Colonic mucosa (tissue), 4 donors: ENCODE results near the gene HSFX3. TPM values are rescaled to one million over a fixed set of nuclear protein-coding genes. Genes with fewer than 3 reads are reported as not detected.
"Not testable (repeated sequence)": the region's sequence is repeated elsewhere in the genome, so short reads cannot be mapped to it uniquely, and the experiment has no call there.

Source experiments
- DNase-seq: peaks from one replicate; pipeline ENCODE4 v3.0.0-alpha.2; 2020
- H3K27ac ChIP-seq: fragments of 200-600 bp; one replicate; pipeline ENCODE4 v1.8.0; 2021
- H3K27me3 ChIP-seq: fragments of 200-600 bp; one replicate; pipeline ENCODE4 v1.8.0; 2021
- H3K36me3 ChIP-seq: fragments of 200-600 bp; one replicate; pipeline ENCODE4 v1.8.0; 2021
- H3K4me1 ChIP-seq: fragments of 200-600 bp; one replicate; pipeline ENCODE4 v1.8.0; 2021; ENCODE audit warnings: mild to moderate bottlenecking
- H3K4me3 ChIP-seq: fragments of 200-600 bp; one replicate; pipeline ENCODE4 v1.8.0; 2021
- H3K9ac ChIP-seq, 2 donors: one replicate each; pipeline ENCODE4 v1.7.0; 2013; ENCODE audit warnings: control low read depth in 2 of 2, low read depth in 2 of 2, low read length in 2 of 2
- H3K9me3 ChIP-seq: fragments of 200-600 bp; one replicate; pipeline ENCODE4 v1.8.0; 2021
- CTCF ChIP-seq: fragments of 200-600 bp; IDR thresholded peaks from one replicate; pipeline ENCODE4 v1.8.0; 2022; ENCODE audit warnings: antibody characterized with exemption, mild to moderate bottlenecking
- intact Hi-C: fragments of 100-400 bp; cut with DNase I; formaldehyde crosslinking; loops from one replicate; pipeline ENCODE4 v1.14.1; 2022
- total RNA-seq, 2 donors: library from RNA; stranded (reverse); fragmentation: NEBNext Ultra II Directional in 1 of 2; extraction: Animal tissue kit (Norgen Biotek cat#: 25700) in 1 of 2; gene quantifications; one replicate each; pipeline ENCODE4 v1.2.1, GENCODE V29; 2021
- donor health status: healthy.
- donor health status: DM: no; HTN: no; CAD: no.
- donor health status: DM: no; HTN: no; CAD: no.

Gene HSFX3
- total RNA-seq, 2 donors from 2014 or later: not detected

GRCh38 chrX:149563359-149563758 lies 13.6 kb upstream of the HSFX3 start:
- Histone ChIP-seq H3K27me3 (no peaks in the 10 kb centered on the region), H3K4me3 (no peak overlapping the region), H3K9ac (no peak overlapping the region), H3K27ac (no peak overlapping the region), H3K4me1 (no peaks in the 10 kb centered on the region), H3K9me3 (no peaks in the 10 kb centered on the region), H3K36me3 (no peaks in the 10 kb centered on the region)
- DNase-seq: no peak
- intact Hi-C loops: no loop called here
- no peak for TF ChIP-seq CTCF

DNA sequence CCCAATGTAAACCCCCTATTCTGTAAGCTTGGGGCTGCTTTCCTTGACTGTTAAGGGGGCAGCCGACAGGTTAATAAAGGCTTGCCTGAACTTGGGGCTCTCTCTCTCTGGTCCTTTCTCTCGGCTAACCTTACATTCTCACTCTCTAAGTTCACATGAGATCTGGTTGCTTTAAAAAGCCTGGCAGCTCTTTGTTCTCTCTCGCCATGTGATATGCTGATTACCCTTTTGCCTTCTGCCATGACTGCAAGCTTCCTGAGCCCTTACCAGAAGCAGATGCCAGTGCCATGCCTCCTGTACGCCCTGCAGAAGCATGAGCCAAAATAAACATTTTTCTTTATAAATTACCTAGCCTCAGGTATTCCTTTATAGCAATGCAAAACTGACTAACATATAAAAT lies 5.5 kb upstream of the HSFX3 start:
- DNase-seq, H3K36me3 ChIP-seq, H3K9ac ChIP-seq, H3K4me3 ChIP-seq, H3K27ac ChIP-seq, intact Hi-C loops, H3K9me3 ChIP-seq, H3K27me3 ChIP-seq, H3K4me1 ChIP-seq: not testable (repeated sequence)

- H3K27ac ChIP-seq, DNase-seq, H3K4me3 ChIP-seq, H3K9ac ChIP-seq, H3K36me3 ChIP-seq, intact Hi-C loops, H3K4me1 ChIP-seq, H3K9me3 ChIP-seq, H3K27me3 ChIP-seq: not testable (repeated sequence)
Observed at GRCh38 chrX:149551939-149552248, 2.2 kb upstream of the HSFX3 start.

DNA sequence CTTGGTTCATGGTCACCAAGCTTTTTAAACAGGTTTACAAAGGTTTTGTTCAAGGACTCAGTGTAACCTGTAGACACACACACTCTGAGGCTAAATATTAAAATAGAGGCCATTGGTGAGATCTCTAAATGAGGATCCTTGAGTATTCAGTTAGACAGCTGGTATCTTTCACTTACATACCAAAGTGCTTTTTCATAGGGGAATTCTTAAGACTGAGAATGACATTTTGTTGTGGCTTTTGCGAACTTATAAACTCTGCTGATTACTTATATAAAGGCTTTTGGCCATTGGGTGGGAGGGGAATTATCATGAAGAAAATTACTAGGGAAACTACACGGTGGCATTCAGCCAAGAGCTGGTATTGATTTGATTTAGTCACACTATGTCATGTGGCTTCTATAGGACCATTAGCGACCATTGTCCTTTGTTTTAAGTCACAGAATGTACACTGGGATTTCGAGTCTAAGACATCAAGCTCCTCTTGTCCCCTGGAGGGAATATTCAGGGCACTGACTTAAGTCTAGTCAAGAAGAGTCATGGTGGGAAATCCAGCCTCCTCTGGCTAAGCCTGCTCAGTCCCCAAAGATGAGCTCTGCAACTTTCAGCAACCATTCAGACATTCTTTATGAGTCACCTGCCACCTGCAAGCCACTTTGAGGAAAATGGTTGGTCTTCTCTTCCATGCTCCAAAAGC lies 1.7 kb upstream of the HSFX3 start:
- H3K4me1 ChIP-seq, H3K27me3 ChIP-seq, H3K4me3 ChIP-seq, intact Hi-C loops, DNase-seq, H3K27ac ChIP-seq, H3K36me3 ChIP-seq, H3K9ac ChIP-seq, H3K9me3 ChIP-seq: not testable (repeated sequence)

- H3K36me3 ChIP-seq: not testable (repeated sequence)
Observed at GRCh38 chrX:149550454-149550853, 730 bp upstream of the HSFX3 start.

DNA sequence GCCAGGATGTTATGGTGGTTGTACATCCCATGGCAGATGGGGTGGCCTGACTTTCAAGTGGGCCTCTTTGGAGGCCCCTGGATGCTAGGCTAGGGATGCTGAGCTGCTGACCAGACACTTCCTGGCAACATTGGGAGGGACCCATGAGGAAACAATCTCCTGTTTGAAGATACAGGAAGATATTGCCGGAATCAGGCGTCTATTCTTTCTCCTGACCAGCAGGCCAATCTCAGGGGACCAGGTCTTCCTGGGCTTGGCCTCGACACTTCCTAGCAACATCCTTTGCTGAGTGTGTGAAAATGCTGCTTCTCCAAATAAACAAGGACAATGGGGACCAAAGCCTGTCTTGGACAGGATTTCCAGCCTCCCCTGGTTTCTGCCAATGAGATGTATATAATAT lies 1.9 kb downstream of the HSFX3 start:
- H3K27ac ChIP-seq, intact Hi-C loops, H3K9ac ChIP-seq, DNase-seq, H3K36me3 ChIP-seq, H3K4me3 ChIP-seq, H3K4me1 ChIP-seq, H3K9me3 ChIP-seq, H3K27me3 ChIP-seq: not testable (repeated sequence)

More at GRCh38 chrX:149550454-149550853, 730 bp upstream of the HSFX3 start:
- H3K27ac ChIP-seq, intact Hi-C loops, H3K27me3 ChIP-seq, DNase-seq, H3K4me1 ChIP-seq, H3K9ac ChIP-seq, H3K4me3 ChIP-seq, H3K9me3 ChIP-seq: not testable (repeated sequence)

DNA sequence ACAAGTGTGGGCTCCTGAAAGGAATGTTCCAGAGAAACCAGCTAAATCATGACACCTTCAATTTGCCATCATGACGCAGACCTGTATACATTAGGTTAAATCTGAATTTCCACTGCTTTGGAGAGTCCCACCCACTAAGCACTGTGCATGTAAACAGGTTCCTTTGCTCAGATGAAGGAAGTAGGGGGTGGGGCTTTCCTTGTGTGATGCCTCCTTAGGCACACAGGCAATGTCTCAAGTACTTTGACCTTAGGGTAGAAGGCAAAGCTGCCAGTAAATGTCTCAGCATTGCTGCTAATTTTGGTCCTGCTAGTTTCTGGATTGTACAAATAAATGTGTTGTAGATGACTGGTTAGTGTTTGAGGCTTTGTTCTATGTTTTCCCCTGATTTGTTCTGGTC lies 2.8 kb downstream of the HSFX3 start:
- H3K27me3 ChIP-seq, H3K4me3 ChIP-seq, H3K9me3 ChIP-seq, H3K4me1 ChIP-seq, intact Hi-C loops, H3K36me3 ChIP-seq, DNase-seq, H3K27ac ChIP-seq, H3K9ac ChIP-seq: not testable (repeated sequence)

- H3K9ac ChIP-seq, H3K4me1 ChIP-seq, intact Hi-C loops, H3K4me3 ChIP-seq, H3K36me3 ChIP-seq, H3K27me3 ChIP-seq, H3K27ac ChIP-seq, H3K9me3 ChIP-seq, DNase-seq: not testable (repeated sequence)
Observed at GRCh38 chrX:149545545-149546543, 3.9 kb downstream of the HSFX3 start.

DNA sequence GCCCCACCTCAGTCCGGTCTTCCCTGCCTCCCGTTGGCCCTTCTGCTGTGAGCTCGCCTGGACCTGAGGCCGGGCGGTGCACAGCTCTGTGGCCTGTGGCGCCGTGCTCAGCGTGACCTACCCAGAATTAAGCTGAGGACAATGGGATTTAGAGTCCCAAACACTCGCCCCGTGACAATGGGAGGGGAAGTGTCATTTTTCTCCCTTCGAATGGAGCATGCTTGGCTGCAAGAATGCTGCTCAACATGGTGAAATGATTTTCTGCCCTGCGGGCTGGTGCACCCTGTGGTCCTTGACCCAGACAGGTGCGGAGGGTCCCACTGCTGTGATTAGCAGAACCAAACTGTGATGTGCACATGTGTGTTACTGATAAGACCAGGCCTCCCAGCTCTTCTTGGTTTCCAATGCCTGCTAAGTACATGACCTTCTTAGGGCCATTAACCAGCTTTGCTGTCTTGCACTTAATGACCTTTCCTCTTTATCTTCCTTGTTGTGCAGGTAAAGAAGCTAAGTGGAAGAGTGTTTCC lies 8.1 kb downstream of the HSFX3 start:
- no peak for TF ChIP-seq CTCF
- Histone ChIP-seq H3K27me3 (no peaks in the 10 kb centered on the region), H3K4me3 (peak overlapping the region; percentile 61), H3K36me3 (no peaks in the 10 kb centered on the region), H3K9me3 (no peaks in the 10 kb centered on the region), H3K9ac (peak overlapping the region; percentile 84 to 86), H3K27ac (peak overlapping the region; percentile 87), H3K4me1 (no peaks in the 10 kb centered on the region)
- intact Hi-C loops: no loop called here
- no peak for DNase-seq
